ENCODE measurements around the gene KLHL14.

Gene KLHL14

GRCh38 chr18:32771169-32771751 is 1.6 kb downstream of the KLHL14 start:
- DNase-seq (ENCODE audit: extremely low read depth in 1 of 2, low read depth in 1 of 2) = no peak

DNA sequence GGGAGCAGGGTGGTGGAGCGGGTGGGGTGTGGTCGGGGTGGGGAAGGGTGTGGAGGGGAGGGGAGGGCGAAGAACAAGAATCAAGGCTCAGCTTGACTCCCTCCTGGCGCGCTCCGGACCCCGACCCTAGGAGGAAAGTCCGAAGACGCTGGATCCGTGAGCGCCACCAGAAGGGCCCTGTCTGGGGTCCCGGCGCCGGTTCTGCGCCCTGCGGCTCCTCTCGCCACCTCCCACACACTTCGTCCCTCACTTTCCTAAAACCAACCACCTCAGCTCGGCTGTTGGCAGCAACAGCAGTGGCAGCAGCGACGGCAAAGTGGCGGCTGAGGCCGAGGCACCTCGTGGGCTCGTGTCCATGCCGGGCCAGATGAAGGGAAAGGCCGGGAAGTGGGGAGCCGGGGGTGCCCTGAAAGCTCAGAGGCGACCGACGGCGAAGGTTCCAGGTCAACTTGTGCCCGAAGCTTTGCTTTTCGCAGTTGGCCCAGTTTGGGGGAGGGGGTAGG is 2.1 kb downstream of the KLHL14 start:
- DNase-seq (ENCODE audit: extremely low read depth in 1 of 2, low read depth in 1 of 2) = no peak

DNA sequence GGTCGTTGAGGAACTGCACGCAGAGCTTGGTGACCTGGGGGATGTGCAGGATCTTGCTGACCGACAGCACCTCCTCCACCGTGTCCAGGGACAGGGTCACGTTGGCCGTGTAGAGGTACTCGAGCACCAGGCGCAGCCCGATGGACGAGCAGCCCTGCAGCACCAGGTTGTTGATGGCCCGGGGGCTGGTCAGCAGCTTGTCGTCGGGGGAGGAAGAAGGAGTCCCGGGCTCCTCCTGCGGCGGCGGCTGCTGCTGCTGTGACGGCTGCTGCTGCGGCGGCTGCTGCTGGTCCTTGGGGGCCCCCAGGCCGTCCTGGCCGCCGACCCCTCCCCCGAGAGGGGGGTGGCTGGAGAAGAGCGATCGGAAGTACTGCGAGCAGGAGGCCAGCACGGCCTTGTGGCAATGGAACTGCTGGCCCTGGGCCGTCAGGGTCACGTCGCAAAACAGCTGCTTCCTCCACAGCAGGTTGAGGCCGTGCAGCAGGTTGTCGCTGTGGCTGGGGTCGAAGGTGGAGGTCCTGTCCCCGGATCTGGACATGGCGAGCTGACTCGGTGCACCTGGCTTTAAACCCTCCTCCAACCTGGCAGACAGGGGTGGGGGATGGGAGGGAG is 2.7 kb downstream of the KLHL14 start:
- DNase-seq (ENCODE audit: extremely low read depth in 1 of 2, low read depth in 1 of 2) = no peak

- DNase-seq (ENCODE audit: extremely low read depth in 1 of 2, low read depth in 1 of 2) = no peak
Observed at GRCh38 chr18:32769586-32770053, 3.2 kb downstream of the KLHL14 start.

- no peak for DNase-seq (ENCODE audit: extremely low read depth in 1 of 2, low read depth in 1 of 2)
Observed at GRCh38 chr18:32769071-32769585, 3.7 kb downstream of the KLHL14 start.

GRCh38 chr18:32767400-32767799 is 5.4 kb downstream of the KLHL14 start:
- no peak for DNase-seq (ENCODE audit: extremely low read depth in 1 of 2, low read depth in 1 of 2)

DNA sequence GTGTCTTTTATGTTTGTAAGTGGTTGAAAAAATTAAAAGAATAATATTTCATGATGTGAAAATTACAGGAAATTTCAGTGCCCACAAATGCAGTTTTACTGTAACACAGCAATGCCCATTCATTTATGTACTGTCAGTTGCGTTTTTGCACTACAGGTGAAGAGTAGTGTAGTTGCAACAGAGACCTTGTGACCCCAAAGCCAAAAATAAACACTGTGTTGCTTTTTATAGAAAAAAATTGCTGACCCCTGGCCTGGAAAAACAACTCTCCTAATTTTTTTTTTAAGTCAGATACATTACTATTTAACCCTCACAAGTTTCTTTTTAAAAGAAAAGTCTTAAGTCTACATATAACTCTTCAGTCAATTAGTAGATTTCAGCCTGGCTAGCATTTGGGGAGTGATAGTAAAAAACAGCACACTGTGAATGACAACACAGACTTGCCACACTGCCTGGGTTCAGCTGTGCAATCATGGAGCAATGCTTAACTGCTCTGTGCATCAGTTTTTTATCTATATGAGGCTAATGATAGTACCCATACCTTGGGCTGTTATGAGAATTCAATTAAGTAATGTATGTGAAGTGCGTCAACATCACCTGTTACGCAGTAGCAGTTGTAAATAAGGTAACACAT is 8.1 kb downstream of the KLHL14 start:
- no peak for DNase-seq (ENCODE audit: extremely low read depth in 1 of 2, low read depth in 1 of 2)

- no peak for DNase-seq (ENCODE audit: extremely low read depth in 1 of 2, low read depth in 1 of 2)
Observed at GRCh38 chr18:32763293-32763692, 9.5 kb downstream of the KLHL14 start.

DNA sequence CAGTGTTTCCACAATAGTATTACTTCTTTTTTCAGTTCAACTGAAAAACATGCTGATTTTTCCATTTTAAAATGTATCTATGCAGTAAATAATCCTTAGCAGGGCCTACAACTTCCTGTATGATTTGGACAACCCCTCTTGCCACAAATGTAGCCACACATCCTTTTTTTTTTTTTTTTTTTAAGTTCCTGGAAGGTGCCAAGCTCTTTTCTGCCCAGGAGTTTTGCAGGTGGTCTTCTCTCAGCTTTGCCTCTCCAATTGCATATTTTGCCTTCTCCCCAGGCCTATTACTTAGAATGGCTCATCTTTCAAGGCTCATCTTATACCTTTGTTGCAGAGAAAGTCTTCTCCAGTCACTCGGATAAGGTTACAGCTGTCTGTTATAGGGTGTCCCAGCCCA is 11.6 kb downstream of the KLHL14 start:
- DNase-seq (ENCODE audit: extremely low read depth in 1 of 2, low read depth in 1 of 2) = no peak

GRCh38 chr18:32760391-32760790 is 12.4 kb downstream of the KLHL14 start:
- no peak for DNase-seq (ENCODE audit: extremely low read depth in 1 of 2, low read depth in 1 of 2)

- DNase-seq (ENCODE audit: extremely low read depth in 1 of 2, low read depth in 1 of 2) = no peak
Observed at GRCh38 chr18:32759611-32760167, 13.1 kb downstream of the KLHL14 start.

GRCh38 chr18:32754508-32755263 is 18.1 kb downstream of the KLHL14 start:
- no peak for DNase-seq (ENCODE audit: extremely low read depth in 1 of 2, low read depth in 1 of 2)

- DNase-seq (ENCODE audit: extremely low read depth in 1 of 2, low read depth in 1 of 2) = no peak
Observed at GRCh38 chr18:32753656-32754260, 19.1 kb downstream of the KLHL14 start.

- DNase-seq (ENCODE audit: extremely low read depth in 1 of 2, low read depth in 1 of 2) = no peak
Observed at GRCh38 chr18:32750328-32750727, 22.5 kb downstream of the KLHL14 start.

GRCh38 chr18:32749809-32750208 is 23.0 kb downstream of the KLHL14 start:
- DNase-seq (ENCODE audit: extremely low read depth in 1 of 2, low read depth in 1 of 2) = no peak

- DNase-seq (ENCODE audit: extremely low read depth in 1 of 2, low read depth in 1 of 2) = no peak
Observed at GRCh38 chr18:32742579-32742978, 30.2 kb downstream of the KLHL14 start.

- no peak for DNase-seq (ENCODE audit: extremely low read depth in 1 of 2, low read depth in 1 of 2)
Observed at GRCh38 chr18:32735781-32736180, 37.0 kb downstream of the KLHL14 start.

- DNase-seq (ENCODE audit: extremely low read depth in 1 of 2, low read depth in 1 of 2) = no peak
Observed at GRCh38 chr18:32734442-32734841, 38.4 kb downstream of the KLHL14 start.

- DNase-seq (ENCODE audit: extremely low read depth in 1 of 2, low read depth in 1 of 2) = no peak
Observed at GRCh38 chr18:32732165-32732564, 40.7 kb downstream of the KLHL14 start.

DNA sequence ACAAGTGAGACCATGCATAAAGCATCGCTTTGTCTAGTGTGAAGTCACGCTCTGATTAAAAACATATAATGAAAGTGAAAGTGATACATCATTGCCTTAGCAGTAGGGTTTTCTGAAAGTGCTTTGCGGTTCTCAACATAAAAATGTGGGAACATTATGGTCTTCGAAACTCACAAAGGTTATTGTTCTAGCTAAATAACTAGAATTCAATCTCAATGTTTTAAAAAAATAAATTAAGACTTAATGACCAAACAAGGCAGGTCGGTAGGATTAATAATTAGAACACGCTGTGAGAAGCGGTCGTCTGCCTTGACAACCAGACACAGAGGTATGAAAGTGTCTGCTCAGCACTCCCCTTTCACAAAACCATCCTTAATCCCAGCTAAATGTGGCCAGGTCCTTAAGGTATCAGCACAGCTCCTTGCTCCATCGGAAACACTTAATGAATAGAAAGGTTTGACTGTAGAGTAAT is 42.2 kb downstream of the KLHL14 start:
- no peak for DNase-seq (ENCODE audit: extremely low read depth in 1 of 2, low read depth in 1 of 2)
